Esophagus mucosa (tissue), 1 donor: ENCODE data around the gene RAB6B. TPM values are rescaled to one million over a fixed set of nuclear protein-coding genes. Genes with fewer than 3 reads are reported as not detected.

Source experiments
- ATAC-seq: fragments of 200-7000 bp; cut with Tn5 transposase; one replicate; pipeline ENCODE4 v1.9.1; 2020
- total RNA-seq: library from RNA; stranded (reverse); gene quantifications from one replicate; pipeline ENCODE4 v1.2.4, GENCODE V29; 2023
- donor health status: DM: yes; HTN: yes; CAD: no.

Gene RAB6B
- total RNA-seq, 1 donor from 2014 or later: 3.3 TPM

DNA sequence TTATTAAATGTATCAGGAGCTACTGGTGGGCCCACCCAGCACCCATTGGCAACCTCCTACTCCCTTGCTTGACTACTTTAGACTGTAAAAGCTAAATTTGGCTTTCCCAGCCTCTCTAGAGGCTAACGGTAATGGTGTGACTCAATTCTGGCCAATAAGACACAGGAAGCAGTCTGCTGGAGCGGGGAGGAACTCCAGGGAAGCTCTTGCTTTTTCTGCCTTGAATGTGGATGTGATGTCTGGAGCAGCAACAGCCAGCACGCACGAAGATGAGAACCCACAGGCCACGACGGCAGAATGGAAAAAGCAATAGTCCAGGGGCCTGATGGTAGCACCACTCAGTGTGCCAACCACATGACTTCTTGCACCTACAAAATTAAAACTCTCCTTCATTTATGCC is 39.9 kb downstream of the RAB6B start:
- no peak for ATAC-seq

DNA sequence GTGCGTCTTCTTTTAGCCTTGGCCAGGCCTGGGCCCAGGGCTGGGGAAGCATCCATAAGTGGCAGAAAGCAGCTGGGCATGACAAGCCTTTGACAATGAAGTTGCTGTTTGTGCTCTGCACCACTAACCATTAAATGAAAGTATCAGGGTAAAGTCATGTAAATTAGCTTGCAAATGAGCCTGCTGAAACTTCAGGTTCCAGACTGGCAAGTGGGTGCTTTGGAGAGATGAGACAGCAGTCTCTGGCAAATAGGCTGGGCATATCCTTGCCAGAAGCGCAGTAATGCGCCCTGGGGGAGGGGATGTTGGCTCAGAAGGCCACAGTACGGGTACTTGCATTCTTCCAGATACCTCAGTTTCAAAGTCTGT is 40.7 kb downstream of the RAB6B start:
- no peak for ATAC-seq

DNA sequence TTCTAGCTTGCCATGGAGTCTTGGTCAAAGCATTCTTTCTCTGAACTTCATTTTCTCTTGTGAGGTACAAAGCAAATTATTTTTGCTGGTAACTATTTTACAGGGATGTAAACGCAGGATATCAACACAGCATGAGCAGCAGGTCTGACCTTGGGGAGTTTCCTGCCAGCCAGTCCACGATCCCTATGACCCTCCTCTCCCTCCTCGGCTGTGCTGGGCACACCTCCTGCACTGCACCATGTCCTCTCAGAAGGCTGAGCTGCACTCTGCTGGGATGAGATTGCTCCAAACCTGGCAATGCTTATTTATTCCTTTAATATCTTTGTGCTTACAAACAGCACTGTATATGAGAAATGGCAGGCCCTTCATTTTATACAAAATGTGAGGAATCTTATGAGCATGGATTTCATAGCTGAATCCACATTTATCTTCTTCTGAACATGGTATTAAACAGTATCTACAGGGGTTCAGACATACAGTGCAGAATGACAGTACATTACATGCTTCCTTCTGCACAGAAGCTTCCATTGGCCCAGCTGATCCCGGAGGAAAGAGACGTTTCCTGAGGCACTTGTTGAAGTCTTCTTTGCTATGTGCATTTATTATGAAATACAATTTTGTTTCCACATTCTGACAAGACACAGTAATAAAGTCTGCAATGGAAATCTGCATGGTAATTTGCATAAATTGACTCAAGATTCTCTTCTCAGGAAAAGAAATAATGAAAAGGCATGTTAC is 41.2 kb downstream of the RAB6B start:
- no peak for ATAC-seq

DNA sequence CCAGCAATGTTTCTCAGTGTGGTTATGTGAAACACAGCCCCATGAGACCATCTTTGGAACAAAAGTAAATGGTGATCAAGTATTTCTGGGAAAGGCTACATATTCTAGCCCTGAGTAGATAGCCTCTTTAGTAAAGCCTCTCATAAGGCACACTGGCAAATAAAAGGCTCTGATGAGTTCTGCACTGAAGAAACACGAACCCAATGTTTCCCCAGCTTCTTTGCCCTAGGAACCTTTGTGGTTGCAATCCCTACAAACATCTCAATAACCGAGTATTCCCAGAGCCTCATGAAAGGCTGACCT is 41.8 kb downstream of the RAB6B start:
- no peak for ATAC-seq

DNA sequence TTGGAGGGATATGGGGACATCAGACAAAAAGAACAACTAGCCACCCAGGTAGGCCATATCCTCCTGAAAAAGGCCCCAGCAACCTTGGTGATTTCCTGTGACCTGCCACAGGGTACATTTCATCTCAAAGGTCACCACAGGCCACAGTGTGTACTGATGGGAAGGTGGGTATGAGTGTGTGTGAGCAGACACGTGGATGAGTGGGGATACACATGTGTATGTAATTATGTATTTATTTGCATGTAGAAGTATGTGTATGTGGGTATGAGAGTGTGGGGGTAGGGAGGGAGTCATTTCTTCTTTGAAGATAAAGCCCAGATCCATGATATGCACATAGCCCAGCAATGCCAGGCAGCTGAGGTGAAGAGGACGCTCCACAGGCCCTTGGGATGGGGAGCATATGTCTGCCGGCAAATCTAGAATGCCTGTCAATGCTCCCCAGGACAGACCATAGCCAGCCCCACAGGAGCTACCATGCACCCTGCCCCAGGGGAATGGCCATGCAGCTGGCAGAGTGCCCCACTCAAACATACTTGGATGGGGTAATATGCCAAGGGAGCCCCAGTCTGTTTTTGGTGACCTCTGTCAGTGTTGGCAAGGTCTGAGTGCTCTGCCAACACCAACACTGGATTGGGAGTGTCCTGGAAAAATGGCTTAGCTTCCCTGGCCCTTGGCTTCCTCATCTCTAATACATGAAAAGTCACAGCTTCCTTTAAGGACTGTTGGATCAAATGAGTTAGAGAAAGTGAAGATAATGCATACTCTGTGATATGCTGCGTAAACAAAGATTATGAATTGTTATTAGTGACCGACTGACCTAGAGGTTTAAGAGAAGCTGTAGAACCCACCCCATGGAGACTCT is 42.4 kb downstream of the RAB6B start:
- ATAC-seq: no peak

DNA sequence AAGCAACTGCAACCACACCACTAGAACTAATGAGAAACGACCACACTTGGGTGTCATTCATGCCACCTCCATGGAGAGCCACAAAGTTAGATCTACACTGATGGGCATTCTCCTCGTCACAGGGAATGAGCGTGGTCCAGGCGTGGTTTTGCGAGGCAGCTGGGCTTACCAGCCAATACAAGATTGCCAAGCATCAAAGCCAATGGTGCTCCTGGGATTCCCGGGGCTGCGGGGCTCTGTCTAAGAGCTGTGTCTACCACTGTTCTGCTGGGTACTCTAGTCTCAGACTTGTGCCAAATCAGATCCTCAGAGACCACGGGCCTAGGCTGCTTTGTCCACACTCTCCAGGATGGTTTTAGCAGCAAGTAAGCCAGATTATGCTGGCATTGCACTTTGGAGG is 43.8 kb downstream of the RAB6B start:
- ATAC-seq: no peak

DNA sequence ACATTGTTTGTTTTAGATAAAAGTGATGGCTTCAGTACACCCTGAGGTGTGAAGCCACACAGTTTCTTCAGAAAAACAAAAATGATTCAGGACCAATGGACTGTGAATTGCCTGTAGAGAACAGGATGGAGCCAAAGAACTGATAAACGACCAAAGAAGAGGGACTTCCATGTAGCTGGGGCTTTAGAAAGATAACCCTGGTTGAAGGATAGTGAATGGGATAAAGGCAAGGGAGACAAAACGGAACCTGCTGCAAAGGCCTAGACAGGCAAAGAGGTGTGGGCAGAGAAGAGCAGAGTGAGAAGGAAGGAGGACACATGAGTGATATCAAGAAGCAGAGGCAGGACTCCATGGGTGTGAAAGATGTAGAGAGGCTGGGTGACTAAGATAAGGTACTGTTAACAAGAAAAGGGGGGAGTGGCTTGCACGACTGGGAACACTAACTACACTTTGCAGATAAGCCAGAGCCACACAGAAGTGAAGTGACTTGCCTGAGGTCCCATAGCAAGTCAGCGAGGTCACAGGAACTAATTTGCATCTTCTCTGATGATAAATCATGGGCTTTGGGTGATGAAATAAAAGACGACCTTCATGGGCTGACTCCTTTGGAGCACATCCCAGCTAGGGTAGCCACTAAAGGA is 44.3 kb downstream of the RAB6B start:
- ATAC-seq: no peak

DNA sequence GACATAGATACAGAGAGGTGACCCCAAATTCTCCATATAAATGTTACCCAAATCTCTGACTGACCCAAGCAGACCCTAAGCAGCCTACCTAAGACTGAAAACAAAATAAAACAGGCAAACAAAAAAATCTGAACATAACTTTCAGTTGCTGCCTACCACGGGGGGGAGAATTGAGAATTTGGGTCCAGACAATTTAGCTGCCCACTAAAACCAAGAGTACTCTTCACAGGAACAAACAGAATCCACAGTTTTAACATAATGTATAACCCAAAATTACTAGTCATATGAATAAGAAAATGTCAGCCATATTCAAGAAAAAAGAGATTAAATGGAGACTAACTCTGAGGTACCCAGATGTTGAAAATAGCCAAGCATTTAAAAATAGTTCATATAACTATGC is 45.6 kb downstream of the RAB6B start:
- ATAC-seq: no peak

DNA sequence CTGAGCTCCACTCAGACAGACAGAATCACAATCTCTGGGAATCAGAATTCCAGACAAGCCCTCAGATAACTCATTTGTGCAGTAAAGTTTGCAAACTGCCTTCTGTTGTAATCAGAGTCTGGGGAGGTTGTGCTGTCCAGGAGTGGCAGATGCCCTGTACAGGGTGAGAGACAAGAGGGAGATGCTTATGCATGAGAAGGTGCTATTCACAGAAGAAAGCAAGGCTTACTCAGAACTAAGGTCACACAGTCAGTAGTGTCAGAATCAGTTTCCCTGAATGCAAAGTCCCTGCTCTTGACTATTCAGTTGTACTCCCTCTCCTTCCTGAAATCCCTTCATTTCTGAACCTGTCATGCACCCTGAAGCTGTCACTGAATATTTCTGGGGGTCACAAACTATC is 46.3 kb downstream of the RAB6B start:
- ATAC-seq: no peak

DNA sequence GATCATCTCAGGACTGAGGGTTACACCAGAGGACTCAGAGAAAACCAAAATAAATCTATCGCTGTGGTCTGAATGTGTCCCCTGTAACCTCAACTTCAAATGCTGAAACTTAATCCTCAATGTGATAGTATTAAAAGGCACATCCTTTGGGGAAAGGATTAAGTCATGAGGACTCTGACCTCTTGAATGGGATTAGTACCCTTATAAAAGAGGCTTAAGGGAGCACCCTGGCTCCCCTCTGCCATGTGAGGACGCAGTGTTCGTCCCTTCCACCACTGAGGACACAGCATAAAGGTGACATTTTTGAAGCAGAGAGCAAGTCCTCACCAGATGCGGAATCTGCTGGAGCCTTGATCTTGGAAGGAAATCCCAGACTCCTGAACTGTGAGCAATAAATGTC is 50.6 kb downstream of the RAB6B start:
- no peak for ATAC-seq

DNA sequence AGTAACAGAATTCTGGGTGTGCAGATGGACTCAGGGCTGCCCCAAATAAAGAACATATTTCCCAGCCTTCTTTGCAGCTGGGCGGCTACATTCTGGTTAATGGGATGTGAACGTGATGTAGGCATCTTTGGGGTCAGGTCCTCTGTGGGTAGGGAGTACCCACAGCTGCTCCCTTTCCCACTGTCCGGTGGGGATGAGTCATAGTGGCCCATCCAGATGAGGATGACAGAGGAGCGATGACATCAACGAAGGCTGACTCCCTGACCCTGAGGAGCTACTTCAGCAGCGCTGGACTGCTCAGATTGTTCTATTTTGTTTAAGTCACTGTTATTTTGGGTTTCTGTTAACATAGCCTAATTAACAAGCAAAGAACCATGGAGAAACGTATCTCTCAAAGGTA is 52.0 kb downstream of the RAB6B start:
- ATAC-seq: no peak

DNA sequence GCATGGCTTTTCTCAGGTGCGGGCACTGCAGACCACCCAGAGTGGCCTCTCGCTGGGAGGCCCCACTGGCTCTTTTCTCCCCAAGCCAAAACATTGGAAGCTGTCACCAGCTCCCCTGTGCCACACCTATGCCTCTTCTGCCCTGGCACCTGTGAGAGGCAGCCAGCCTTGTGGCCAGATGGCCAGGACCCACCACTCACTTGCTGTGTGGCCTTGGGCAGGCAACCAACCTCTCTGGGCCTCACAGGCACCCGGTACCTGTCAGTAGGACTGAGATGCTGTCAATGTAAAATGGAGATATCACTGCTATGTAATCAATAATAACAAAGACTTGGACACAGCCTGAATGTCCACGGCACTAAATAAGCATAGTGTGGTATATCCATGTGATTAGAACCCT is 53.5 kb downstream of the RAB6B start:
- no peak for ATAC-seq

DNA sequence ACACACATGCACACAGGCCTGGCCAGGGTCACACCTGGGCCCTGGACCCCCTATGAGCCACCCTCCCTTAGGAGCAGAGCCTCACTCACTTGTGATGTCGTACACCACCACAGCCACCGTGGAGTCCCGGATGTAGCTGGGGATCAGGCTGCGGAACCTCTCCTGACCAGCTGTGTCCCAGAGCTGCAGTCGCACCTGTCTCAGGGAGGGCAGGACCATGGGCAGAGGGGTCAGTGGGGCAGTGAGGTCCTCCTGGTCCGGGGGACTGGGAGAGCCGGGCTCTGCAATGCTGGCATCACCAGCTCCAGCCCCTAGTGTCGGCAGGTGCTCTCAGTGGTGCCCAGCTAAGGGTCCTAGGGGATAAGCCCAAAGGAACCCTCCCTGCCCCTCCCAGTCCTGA is 54.5 kb downstream of the RAB6B start:
- no peak for ATAC-seq

DNA sequence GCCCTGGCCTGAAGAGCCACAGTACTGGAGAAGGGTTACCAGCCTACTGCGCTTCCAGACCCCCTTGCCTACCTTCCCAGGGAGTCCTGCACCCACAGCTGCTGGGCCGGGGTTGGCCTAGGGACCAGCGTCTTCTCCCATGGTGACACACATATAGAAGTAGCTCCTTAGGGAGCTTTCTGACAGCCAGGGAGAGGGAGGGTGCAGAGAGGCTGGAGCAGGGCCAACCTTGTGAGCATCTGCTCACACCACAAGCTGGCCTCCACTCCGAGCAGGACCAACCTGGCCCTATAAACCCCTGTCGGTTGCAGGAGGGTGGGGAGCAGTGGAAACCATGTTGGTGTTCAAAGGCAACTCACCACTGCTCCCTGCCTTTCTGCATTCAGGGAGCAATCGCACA is 54.9 kb downstream of the RAB6B start:
- ATAC-seq: no peak

DNA sequence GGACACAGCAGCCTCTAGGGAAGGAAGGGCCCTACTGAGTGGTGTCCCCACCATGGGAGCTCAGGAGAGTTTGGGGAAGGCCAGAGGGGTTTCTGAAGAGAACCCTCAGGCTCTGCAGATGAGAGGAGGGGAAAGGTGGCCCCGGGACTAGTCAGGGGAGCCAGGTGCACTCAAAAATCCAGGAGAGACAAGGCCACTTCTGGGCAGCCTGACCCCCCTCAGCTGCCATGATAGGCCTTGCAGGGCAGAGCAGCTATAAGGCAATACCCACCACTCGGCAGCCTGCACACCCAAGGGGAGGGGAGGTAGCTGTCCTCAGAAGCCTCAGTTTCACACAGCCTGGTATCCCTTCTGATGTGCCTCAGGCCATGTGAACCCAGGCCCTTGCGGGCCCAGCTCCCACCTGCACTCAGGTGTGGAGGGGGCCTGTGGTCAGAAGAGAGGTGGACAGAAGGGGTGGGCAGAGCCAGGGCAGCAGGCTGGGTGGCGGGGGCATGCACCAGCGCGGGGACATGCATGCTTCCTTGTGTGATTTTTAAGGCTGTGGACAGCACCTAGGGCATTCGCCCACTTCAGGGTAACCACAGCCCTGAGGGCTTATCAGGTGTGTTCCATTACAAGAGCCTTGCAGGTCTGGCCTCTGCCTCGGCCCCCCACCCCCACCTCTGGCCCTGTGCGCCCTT is 55.5 kb downstream of the RAB6B start:
- ATAC-seq: no peak

DNA sequence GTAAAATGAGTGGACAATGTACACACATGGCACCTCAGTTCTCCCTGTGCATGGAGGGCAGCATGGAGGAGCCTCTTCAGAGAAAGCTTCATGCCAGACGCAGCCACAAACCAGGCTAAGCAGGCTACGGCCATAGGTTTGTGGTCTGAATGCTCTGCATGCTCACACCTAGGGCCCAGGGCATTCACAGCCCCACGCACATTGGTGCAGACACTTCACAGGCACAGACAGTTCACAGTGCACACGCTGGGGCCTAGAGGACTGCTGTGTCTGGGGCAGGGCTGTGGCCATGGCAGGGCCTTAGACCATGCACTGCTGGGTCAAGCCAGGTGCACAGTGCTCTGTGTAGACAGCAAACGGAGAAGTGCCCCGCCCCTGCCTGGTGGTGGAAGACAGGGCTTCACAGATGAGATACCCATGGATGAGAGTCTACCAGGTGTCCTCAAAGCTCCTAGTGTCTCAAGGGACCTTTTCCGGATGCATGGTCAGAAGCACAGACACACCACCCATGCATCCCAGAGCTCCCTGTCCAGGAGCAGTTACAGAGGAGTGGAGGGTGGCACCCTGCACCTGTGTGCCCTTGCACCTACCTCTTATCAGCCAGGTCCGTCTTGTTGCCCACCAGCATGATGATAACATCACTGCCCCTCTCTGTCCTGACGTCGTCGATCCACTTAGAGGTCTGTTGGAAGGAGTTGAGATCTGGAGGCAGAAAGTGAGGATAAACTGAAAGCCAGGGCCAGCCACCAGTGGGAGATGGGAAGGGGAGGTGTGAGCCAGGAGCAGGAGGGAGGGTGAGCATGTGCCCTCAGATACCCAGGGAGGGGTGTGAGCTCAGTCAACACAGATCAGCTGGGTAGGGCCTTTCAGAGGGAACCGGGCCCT is 56.5 kb downstream of the RAB6B start:
- no peak for ATAC-seq

DNA sequence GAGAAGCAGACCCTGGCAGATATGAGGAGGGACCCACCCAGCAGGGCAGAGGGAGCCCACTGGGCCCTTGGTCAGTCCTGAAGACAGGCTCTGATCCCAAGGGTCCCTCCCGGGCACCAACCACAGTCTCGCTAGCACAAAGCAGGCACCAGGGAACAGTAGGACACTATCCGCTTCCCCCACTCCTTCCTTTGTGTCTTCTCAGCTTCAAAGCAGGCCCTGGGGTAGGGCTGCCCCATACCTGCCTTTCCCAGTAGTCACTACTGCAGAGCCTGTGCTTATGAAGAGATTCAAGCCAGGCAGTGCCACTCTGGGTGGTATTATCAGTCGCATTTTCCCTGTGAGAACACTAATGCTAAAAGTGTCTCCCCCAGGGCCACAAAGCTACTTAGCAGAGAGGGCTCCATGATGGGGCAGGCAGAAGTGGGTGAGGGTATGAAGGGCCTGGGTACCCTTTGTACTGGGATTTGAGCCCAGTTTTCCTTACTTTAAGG is 57.3 kb downstream of the RAB6B start:
- no peak for ATAC-seq

DNA sequence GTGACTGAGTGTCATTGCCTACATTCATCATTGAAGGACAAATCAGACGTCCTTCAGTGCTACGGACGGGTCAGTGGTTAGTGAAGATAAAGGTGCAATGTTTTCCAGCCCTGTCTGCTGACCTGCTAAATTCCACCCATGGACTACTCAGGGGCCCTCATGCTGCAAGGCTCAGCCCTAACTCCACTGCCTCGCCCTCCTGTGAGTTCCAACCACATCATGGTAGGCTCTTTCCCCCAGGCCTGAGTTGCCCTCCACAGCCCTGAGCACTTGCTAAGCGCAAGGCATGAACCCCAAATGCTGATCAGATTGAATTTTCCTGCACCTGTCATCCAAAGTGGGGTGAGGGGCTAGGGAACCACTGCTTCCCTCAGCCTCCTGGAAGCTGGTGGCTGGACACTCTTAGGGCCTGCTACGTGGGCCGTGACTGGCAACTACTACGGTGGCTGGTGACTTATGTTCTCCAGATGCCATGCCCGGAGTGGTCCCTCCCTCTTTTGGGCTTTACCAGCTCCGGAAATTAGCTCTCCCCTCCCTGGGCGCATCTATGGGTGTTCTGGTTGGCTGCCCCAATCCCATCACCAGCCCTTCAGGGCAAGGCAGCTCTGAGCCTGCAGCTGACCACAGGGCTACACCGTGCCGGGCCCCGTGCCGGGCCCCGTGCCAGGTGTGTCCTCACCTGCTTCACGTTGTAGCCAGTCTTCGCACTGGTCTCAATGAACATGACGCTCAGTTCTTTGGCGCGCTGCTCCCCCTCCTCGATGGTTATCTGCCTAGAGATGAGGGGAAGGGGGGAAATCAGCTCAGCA is 58.0 kb downstream of the RAB6B start:
- ATAC-seq: no peak

DNA sequence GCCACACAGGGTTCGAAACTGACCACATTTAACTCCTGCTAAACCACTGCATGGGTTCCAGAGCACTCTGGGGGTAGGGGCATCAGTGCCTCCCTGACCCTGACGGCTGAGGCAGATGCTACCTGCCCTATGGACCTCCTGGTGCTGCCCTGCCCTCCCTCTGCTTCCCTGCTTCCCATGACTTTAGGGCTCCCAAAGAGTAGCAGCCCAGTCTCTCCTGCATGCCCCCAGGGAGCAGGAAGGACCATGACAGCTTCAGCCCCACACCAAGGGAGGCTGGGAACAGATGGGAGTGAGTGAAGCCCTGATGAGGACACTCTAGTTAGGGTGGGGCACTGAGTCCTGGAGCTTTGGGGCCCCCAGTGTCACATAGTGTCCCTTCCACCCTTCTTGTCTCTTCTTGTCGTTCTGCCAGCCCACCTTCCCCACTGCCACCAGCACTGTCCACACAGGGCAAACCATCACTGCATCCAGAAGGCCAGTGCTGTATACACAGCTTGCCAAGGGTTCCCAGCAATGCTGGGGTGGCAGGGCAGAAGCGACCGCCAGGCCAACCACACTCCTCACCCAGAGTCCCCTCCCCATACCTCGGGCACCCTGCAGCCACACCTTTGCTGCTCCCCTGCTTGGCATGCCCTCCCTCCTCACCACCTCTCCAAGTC is 59.1 kb downstream of the RAB6B start:
- ATAC-seq: no peak

DNA sequence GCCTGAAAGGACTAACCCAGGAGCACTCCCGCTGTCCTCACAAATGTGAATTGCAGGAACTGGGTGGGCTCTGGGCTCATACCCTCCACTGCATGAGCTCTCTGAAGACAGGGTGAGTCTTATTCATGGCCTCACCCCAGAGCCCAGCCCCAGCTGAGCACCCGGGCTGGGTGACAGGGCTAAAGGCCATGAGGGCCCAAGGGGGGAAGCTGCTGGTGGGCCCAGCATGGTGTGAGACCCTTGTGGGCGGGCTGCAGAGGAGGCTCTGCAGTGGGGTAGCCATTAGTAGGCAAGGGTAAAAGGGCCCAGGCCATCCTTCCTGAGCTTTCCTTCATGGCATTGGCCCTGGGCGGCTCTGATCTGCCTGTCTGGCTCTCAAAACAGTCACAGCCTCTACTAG is 59.7 kb downstream of the RAB6B start:
- no peak for ATAC-seq

DNA sequence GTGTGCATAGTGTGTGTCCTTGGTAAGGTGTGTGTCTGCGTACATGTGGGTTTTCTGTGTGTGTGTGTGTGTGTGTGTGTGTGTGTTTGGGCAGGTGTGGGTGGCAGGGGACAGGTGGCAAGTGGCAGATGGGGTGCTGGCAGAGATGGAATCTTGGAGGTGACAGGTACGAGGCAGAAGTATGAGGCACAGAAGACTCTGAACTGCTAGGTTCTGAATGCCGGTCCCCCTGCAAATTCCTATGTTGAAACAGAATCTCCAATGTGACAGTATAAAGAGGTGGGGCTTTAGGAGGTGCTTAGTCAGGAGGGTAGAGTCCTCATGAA is 60.3 kb downstream of the RAB6B start:
- no peak for ATAC-seq
